ENCODE results near the gene VPS16.

Gene VPS16

GRCh38 chr20:2817891-2818595 lies 22.5 kb upstream of the VPS16 start:
- TF ChIP-seq MYC (IDR thresholded peaks at IDR 0.05; ENCODE audit: low read depth, low read length): no peak
- TF ChIP-seq, protein P1, sequence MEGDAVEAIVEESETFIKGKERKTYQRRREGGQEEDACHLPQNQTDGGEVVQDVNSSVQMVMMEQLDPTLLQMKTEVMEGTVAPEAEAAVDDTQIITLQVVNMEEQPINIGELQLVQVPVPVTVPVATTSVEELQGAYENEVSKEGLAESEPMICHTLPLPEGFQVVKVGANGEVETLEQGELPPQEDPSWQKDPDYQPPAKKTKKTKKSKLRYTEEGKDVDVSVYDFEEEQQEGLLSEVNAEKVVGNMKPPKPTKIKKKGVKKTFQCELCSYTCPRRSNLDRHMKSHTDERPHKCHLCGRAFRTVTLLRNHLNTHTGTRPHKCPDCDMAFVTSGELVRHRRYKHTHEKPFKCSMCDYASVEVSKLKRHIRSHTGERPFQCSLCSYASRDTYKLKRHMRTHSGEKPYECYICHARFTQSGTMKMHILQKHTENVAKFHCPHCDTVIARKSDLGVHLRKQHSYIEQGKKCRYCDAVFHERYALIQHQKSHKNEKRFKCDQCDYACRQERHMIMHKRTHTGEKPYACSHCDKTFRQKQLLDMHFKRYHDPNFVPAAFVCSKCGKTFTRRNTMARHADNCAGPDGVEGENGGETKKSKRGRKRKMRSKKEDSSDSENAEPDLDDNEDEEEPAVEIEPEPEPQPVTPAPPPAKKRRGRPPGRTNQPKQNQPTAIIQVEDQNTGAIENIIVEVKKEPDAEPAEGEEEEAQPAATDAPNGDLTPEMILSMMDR (IDR thresholded peaks at IDR 0.05; ENCODE audit: low read depth, low read length): no peak
- no peak for TF ChIP-seq POLR2A (IDR thresholded peaks at IDR 0.05; ENCODE audit: extremely low read depth, insufficient read length)
- no peak for TF ChIP-seq MAX (IDR thresholded peaks at IDR 0.05; ENCODE audit: low read depth, low read length)
- no peak for DNase-seq (ENCODE audit: low read depth)
- H3K4me3 ChIP-seq (ENCODE audit: low read depth, low read length): no peak overlapping the region

GRCh38 chr20:2820084-2820895 lies 20.3 kb upstream of the VPS16 start:
- no peak for TF ChIP-seq MYC (IDR thresholded peaks at IDR 0.05; ENCODE audit: low read depth, low read length)
- DNase-seq (ENCODE audit: low read depth): no peak
- H3K4me3 ChIP-seq (ENCODE audit: low read depth, low read length): no peak overlapping the region

DNA sequence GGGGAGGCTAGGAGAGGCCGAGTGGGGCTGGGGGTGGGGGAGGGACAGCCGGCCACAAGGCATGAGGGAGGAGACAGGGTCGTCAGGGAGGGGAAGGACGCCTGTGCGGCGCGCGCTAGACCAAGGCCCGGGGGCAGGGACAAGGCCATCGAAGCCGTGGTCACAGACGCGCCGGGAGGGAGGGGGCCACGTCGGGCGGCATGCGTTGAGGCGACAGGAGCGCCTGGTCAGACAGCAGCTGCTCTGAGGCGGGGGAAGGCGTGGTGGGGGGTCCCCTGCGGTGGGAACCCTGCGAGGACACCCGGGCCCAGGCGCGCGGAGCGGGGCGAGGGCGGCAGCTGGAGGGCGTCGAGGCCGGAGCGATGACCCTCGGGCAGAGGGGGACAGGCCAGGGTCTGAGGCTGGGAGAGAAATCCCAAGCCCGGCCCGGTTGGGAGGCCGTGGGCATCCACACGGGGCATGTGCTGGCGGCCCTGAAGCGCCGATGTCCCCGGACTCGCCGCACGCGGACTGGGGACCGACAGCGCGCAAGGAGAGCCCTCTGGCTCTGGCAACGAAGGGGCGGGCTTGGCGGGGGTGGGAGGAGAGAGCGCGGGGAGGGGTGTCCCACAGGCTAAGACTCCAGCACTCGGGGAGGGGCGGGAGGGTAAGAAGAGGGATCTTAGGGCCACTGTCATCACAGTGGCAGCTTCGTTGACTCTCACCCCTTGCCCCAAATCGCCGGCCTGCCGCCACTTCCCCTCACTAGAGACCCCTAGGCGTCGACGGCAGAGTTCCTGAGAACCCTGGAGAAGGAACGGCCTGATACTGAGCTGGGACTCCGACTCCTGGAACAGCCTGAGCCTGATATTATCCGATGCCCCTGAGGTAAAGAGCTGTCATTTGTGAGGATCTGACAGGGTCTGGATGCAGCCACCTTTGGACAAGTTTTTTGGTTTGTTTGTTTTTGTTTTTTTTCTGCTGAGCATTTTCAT lies 19.4 kb upstream of the VPS16 start:
- H3K4me3 ChIP-seq (ENCODE audit: low read depth, low read length): no peak overlapping the region
- DNase-seq (ENCODE audit: low read depth): no peak
- TF ChIP-seq, protein P1 (IDR thresholded peaks at IDR 0.05; ENCODE audit: low read depth, low read length): no peak
- no peak for TF ChIP-seq POLR2A (IDR thresholded peaks at IDR 0.05; ENCODE audit: extremely low read depth, insufficient read length)
- no peak for TF ChIP-seq MYC (IDR thresholded peaks at IDR 0.05; ENCODE audit: low read depth, low read length)
- no peak for TF ChIP-seq MAX (IDR thresholded peaks at IDR 0.05; ENCODE audit: low read depth, low read length)

- no peak overlapping the region for H3K4me3 ChIP-seq (ENCODE audit: low read depth, low read length)
Measured at GRCh38 chr20:2822073-2822472, 18.5 kb upstream of the VPS16 start.

GRCh38 chr20:2825761-2826160 lies 14.8 kb upstream of the VPS16 start:
- TF ChIP-seq, protein P1 (IDR thresholded peaks at IDR 0.05; ENCODE audit: low read depth, low read length): no peak
- no peak for TF ChIP-seq POLR2A (IDR thresholded peaks at IDR 0.05; ENCODE audit: extremely low read depth, insufficient read length)
- no peak for TF ChIP-seq MAX (IDR thresholded peaks at IDR 0.05; ENCODE audit: low read depth, low read length)
- no peak for TF ChIP-seq MYC (IDR thresholded peaks at IDR 0.05; ENCODE audit: low read depth, low read length)

More at GRCh38 chr20:2822073-2822472, 18.5 kb upstream of the VPS16 start:
- peak; percentile 73 for DNase-seq (ENCODE audit: low read depth)
- no peak for TF ChIP-seq MYC (IDR thresholded peaks at IDR 0.05; ENCODE audit: low read depth, low read length)
- TF ChIP-seq POLR2A (IDR thresholded peaks at IDR 0.05; ENCODE audit: extremely low read depth, insufficient read length): no peak
- TF ChIP-seq, protein P1 (IDR thresholded peaks at IDR 0.05; ENCODE audit: low read depth, low read length): no peak
- TF ChIP-seq MAX (IDR thresholded peaks at IDR 0.05; ENCODE audit: low read depth, low read length): no peak

More at GRCh38 chr20:2825761-2826160, 14.8 kb upstream of the VPS16 start:
- DNase-seq (ENCODE audit: low read depth): no peak
- H3K4me3 ChIP-seq (ENCODE audit: low read depth, low read length): no peak overlapping the region
